SHP77 treated with DMSO at 0.1 percent for 48 hours (cell line): Measurements from ENCODE around the gene POU5F1.
A peak's percentile ranks its signal among the peaks of the same experiment; 100 is the strongest.
"Not testable (repeated sequence)": the region's sequence is repeated elsewhere in the genome, so short reads cannot be mapped to it uniquely, and the experiment has no call there.

Experiments
- DNase-seq: peaks from one replicate; lab custom pipeline; 2025; lab: John Stamatoyannopoulos, UW

POU5F1 gene

GRCh38 chr6:31165986-31166385, 4.5 kb downstream of the POU5F1 start:
- no peak for DNase-seq

GRCh38 chr6:31165064-31165832, 5.2 kb downstream of the POU5F1 start:
- DNase-seq, result not testable (repeated sequence)

GRCh38 chr6:31164475-31165063, 5.9 kb downstream of the POU5F1 start:
- DNase-seq, result not testable (repeated sequence)

GRCh38 chr6:31163922-31164321, 6.6 kb downstream of the POU5F1 start:
- DNase-seq, result no peak

- no peak for DNase-seq
These were observed 7.9 kb downstream of the POU5F1 start for GRCh38 chr6:31162463-31163165.

- no peak for DNase-seq
These were observed 9.0 kb downstream of the POU5F1 start for GRCh38 chr6:31161216-31162126.

GRCh38 chr6:31158863-31159855, 11.3 kb downstream of the POU5F1 start:
- no peak for DNase-seq

- peak; percentile 93 for DNase-seq
These were observed 12.2 kb downstream of the POU5F1 start, which contains the start of gene TCF19 for GRCh38 chr6:31158140-31158862. Gene TCF19, plus strand, starts transcription at chr6:31158589. Its CDS starts 881 bp downstream, at chr6:31159470.

- DNase-seq, result no peak
These were observed 12.9 kb downstream of the POU5F1 start, which contains the start of gene CCHCR1 for GRCh38 chr6:31157513-31158139. Gene CCHCR1, minus strand, starts transcription at chr6:31157802. Its CDS starts 202 bp downstream, at chr6:31157600.

- no peak for DNase-seq
These were observed 13.8 kb downstream of the POU5F1 start for GRCh38 chr6:31156641-31157040.

- no peak for DNase-seq
These were observed 16.0 kb downstream of the POU5F1 start for GRCh38 chr6:31154436-31154835.

GRCh38 chr6:31152781-31153180, 17.7 kb downstream of the POU5F1 start:
- DNase-seq, result no peak

GRCh38 chr6:31149827-31150447, 20.5 kb downstream of the POU5F1 start:
- no peak for DNase-seq

GRCh38 chr6:31145386-31145785, 25.1 kb downstream of the POU5F1 start:
- DNase-seq, result no peak

- DNase-seq, result no peak
These were observed 25.5 kb downstream of the POU5F1 start for GRCh38 chr6:31144970-31145340.

- DNase-seq, result no peak
These were observed 26.0 kb downstream of the POU5F1 start for GRCh38 chr6:31144296-31144969.

GRCh38 chr6:31143148-31143547, 27.3 kb downstream of the POU5F1 start:
- no peak for DNase-seq

- DNase-seq, result no peak
These were observed 28.1 kb downstream of the POU5F1 start for GRCh38 chr6:31142361-31142761.
